Stimulated activated CD4-positive, alpha-beta T cell treated with anti-CD3 and anti-CD28 coated beads, Interleukin-4, amount 100 ng/mL, for 24 hours (primary cell): ENCODE measurements around the gene EGFR.
A peak's percentile ranks its signal among the peaks of the same experiment; 100 is the strongest.

ENCODE experiments used
- DNase-seq: peaks from one replicate; pipeline ENCODE4 v3.0.0-alpha.2; 2020

The EGFR gene

DNA sequence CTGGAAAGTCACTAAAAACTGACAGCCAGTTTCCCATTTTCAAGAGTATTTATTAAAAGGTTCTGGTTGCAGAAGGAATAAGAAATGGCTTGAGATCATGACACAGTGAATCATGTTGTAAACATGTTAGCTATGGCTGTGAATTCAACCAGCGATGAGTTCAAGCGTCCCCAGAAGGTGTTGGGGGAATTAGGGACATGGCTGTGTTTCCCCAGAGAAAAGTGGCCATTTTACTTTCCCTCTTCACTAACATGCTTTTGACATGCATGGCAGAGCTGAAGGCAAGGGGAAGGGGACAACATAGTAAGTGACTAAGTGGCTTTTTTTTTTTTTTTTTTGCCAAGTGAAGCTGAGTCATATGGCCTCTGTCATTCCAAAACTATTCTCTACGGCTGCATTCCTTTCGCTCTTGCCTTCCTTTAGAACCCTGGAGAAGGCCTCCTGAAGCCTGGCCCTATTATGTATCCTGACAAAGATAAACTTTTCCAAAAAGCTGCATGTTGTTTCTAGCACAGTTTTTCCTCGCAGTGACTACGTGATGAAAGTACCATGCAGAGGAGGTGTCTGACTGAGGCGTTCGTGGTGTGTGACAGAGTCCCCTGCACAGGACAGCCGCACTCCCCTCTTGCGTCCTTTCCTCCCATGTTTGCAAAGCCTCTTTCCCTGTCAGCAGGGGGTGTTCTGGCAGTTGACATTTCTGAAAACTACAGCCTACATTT lies 46.9 kb downstream of the EGFR start:
- no peak for DNase-seq

- no peak for DNase-seq
Observed at GRCh38 chr7:55066524-55066923, 47.7 kb downstream of the EGFR start.

- DNase-seq = no peak
Observed at GRCh38 chr7:55066938-55067337, 48.1 kb downstream of the EGFR start.

DNA sequence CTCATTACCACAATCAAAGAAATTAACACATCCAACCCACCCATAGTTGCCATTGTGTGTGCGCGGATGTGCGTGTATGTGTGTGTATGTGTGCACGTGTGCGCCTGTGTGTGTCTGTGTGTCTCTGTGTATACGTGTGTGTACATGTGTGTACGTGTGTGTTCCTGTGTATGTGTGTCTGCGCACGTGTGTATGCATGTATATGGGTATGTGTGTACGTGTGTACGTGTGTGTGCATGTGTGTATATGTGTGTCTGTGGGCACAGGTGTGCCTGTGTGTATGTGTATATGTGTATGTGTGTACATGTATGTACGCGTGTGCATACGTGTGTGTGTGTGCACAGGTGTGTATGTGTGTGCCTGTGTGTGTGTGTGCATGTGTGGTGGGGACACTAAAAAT lies 48.9 kb downstream of the EGFR start:
- DNase-seq = no peak

DNA sequence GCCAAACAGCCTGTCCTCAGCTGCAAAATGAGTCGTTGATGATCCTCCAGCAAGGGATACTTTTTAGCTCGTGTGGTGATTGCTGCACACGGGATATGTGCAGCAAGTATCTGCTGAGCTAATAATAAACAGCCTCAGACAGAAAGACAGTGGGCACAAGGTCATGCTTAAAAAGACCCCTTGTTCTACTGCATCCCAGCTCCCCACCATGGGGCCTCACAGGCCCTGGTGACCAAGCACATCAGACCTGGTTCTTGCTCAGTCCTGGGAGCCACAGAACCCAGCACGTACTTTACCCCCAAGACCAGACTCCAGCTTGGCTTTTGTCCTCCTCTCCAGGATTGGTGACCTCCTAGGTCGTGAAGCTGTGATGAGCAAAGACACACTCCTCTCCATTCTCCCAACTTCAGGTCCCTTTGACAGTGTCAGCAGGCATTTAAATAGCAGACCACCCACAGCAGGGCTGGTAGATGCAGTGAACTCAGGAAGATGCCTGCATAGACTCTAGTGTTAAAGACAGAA lies 50.5 kb downstream of the EGFR start:
- DNase-seq = no peak

GRCh38 chr7:55070271-55070743 lies 51.5 kb downstream of the EGFR start:
- no peak for DNase-seq

DNA sequence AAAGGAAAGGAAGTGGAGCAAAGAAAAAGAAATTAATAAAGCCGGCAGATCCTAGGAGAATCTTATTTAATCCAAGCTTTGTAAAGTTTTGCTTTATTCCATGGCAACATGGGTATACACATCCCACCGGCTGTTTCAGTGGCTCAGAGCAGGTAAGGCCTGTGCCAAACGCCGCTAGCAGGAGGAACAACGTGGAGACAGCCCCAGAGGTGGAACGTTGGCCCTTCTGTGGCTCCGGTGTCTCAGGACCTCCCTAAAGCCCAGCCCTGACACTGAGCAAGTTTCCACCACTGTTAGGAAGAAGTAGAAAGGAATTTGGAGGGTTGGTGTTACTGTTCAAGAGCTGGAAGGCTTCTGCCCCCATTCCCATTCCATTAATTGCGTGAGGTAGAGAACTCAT lies 52.0 kb downstream of the EGFR start:
- DNase-seq = no peak

DNA sequence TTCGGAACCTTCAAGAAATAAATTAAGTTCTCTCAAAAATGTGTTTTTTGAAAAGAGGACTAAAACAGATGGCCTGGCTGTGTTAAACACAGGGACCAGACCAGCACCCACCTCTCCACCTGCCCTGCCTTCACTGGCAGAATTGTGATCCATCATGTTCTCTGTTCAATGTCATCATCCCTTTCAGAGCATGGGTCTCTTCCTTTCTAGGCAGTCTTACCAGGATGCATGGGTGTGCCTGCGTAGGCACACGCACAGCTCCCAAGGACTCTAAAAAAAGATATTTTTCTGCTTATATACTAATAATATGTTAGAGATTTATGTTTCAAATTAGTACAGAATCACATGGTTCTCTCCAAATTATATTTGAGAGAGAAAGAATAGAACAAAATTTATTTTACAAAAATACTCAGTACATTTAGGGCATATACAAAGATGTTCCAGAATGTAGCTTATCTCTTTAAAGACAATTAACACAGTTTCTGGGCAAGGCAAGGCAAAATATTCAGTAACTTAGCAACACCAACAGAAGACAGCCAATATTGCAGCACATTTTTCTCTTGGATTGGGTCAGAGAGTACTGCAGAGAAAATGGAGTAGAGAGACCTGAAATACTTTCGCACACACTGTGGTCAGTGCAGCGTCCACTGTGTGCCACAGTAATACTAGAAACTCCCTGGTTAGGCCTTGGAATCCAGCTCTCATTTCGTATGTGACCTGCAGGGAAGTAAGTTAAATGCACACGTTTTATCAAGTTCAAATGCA lies 52.8 kb downstream of the EGFR start:
- DNase-seq = no peak

- DNase-seq = no peak
Observed at GRCh38 chr7:55072251-55072650, 53.4 kb downstream of the EGFR start.

DNA sequence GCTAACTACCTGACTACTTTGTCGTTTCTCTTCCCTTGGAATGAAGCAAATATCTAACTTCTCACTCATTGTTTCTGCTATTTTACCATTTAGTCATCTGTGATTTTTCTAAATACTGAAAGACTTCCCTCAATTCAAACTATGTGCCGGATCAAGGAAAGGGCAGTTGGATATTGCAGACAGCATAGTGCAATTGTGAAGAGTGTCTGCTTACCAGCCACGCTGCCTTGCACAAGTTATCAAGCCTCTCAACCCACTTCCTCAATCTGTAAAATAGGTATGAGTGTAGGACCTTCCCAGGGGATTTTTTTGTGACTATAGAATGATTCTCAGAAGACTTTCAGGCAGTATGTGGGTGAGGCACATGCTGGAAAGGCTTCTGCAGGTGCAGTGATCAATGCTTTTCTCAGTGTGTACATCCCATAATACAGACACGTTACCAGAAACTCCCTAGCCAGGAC lies 54.3 kb downstream of the EGFR start:
- DNase-seq = no peak

DNA sequence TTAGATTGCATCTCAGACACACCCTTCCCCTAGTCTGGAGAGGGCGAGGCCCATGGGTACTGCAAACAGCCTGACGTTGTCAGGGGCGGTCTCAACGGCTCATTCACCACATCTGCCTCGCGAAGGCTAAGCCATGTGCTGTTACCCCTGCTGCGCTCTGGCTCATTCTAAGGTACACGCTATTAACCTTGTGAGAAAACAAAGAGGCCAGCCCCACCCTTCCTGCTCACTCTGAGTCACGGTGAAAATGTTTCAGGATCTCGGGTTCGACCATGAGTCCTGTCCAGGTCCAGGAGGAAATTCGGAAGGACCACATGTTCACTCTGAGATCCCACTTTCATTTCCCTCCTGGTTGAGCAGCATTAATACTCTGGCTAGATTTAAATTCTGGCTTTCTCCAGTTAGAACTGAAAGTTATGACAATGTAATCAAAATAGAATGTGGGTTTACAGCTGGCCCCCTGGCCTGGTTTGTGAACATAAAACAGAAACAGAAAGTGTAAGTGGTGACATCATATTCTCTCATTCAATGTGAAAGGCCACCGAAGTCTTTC lies 55.2 kb downstream of the EGFR start:
- DNase-seq = peak; percentile 17

GRCh38 chr7:55075464-55076021 lies 56.7 kb downstream of the EGFR start:
- no peak for DNase-seq

- DNase-seq = no peak
Observed at GRCh38 chr7:55077561-55078410, 59.0 kb downstream of the EGFR start.

DNA sequence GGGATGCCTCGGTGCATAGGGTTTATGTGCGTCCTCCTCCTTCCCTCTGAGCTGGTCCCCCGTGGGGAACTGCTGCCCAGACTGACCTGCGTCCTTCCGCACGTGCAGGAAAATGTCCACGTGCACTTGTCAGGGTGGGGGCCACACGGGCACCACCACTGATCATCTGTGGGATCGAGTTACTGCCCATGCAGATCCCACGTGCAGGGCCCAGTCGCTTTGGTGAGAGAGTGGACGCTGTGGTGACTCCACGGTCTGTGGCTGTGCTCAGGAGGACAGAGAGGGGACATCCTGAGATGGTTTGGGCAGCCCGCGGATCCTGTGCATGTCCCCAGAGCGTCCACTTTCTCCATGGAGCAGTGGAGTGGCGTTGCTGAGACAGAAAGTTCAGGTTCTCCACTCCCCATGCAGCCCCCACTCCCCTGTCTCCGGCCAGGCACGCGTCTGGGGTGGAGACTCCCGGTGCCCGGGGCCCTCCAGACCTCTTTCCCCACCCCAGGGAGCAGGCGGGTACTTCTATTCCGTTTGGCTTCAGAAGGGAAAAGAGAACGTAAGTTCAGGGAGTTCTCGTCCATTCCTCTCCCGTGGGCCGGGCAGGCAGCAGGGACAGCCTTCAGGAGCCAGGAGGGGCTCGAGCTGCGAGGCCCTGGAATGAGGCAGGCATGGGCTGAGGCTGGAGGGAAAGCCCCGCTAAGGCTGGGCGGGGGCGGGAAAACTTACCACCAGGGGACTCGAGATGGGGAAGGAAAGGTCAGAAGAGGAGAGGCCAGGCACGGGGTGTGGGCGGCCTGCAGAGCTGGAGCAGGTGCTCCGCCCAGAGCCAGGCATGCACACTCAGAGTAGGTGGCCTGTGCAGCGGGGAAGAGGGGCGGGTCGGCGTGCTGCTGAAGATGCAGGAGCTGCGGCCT lies 59.9 kb downstream of the EGFR start:
- DNase-seq = no peak

GRCh38 chr7:55080000-55080623 lies 61.3 kb downstream of the EGFR start:
- DNase-seq = no peak

DNA sequence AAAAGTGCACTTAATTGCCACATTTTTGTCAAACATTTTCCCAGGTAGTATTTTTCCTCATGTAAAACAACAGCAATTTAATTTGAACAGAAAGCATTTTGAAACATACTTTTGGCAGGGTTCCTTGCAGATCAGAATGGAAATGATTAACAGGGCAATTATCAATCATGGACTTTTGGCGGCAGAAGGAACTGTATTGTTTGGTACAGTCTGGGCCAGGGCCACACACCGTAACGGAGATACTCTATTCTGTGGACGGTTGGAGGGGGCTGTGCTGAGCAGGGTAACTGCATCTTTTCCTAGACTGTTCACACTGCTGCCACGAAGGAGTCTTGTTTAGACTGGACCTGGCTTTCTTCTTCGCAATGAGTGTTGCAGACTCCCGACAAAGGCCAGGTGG lies 62.3 kb downstream of the EGFR start:
- no peak for DNase-seq

- no peak for DNase-seq
Observed at GRCh38 chr7:55081472-55082227, 62.8 kb downstream of the EGFR start.

GRCh38 chr7:55082228-55082603 lies 63.4 kb downstream of the EGFR start:
- no peak for DNase-seq

- DNase-seq = no peak
Observed at GRCh38 chr7:55083206-55083605, 64.4 kb downstream of the EGFR start.

DNA sequence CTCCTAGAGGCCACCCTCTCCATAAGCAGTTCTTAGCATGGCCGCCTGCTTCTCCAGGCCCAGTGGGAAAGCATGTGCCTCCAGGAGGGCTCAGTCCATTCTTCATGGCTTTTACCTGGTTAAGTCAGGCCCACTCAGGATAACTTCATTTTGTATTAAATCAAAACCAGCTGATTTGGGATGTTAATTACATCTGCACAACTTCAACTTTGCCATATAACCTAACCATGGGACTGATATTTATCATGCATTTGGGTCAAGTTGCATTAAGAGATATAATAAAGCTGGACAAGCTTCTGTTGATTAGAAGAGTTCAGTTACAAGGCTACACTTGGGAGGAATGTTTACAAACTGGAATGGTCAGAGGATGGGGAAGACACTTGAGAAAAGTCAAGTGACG lies 65.5 kb downstream of the EGFR start:
- DNase-seq = no peak
